CD4-positive, alpha-beta T cell treated with Interleukin-17A for 1 hour (primary cell): Measurements from ENCODE around the gene DGKB.
"Not testable (repeated sequence)": the region's sequence is repeated elsewhere in the genome, so short reads cannot be mapped to it uniquely, and the experiment has no call there.

ENCODE experiments used
- DNase-seq: peaks from one replicate; pipeline ENCODE4 v3.0.0-alpha.2; 2020

The DGKB gene

GRCh38 chr7:14552060-14552459 lies 350.5 kb downstream of the DGKB start:
- no peak for DNase-seq

GRCh38 chr7:14551310-14551709 lies 351.2 kb downstream of the DGKB start:
- no peak for DNase-seq

- no peak for DNase-seq
Observed at GRCh38 chr7:14542624-14543023, 359.9 kb downstream of the DGKB start.

- DNase-seq = no peak
Observed at GRCh38 chr7:14521183-14521582, 381.4 kb downstream of the DGKB start.

GRCh38 chr7:14510268-14510667 lies 392.3 kb downstream of the DGKB start:
- DNase-seq = no peak

GRCh38 chr7:14507617-14508016 lies 394.9 kb downstream of the DGKB start:
- no peak for DNase-seq

- no peak for DNase-seq
Observed at GRCh38 chr7:14505906-14506305, 396.6 kb downstream of the DGKB start.

GRCh38 chr7:14504134-14504533 lies 398.4 kb downstream of the DGKB start:
- DNase-seq = no peak

- DNase-seq = no peak
Observed at GRCh38 chr7:14503623-14504022, 398.9 kb downstream of the DGKB start.

- no peak for DNase-seq
Observed at GRCh38 chr7:14501436-14501835, 401.1 kb downstream of the DGKB start.

GRCh38 chr7:14497390-14497789 lies 405.2 kb downstream of the DGKB start:
- DNase-seq = no peak

- no peak for DNase-seq
Observed at GRCh38 chr7:14495633-14496032, 406.9 kb downstream of the DGKB start.

- no peak for DNase-seq
Observed at GRCh38 chr7:14487701-14488395, 414.7 kb downstream of the DGKB start.

GRCh38 chr7:14483663-14484062 lies 418.9 kb downstream of the DGKB start:
- DNase-seq = no peak

GRCh38 chr7:14480281-14480680 lies 422.3 kb downstream of the DGKB start:
- DNase-seq = no peak

GRCh38 chr7:14478834-14479510 lies 423.6 kb downstream of the DGKB start:
- no peak for DNase-seq

GRCh38 chr7:14461716-14462115 lies 440.8 kb downstream of the DGKB start:
- DNase-seq = not testable (repeated sequence)

GRCh38 chr7:14458846-14459245 lies 443.7 kb downstream of the DGKB start:
- DNase-seq = not testable (repeated sequence)

GRCh38 chr7:14457568-14458453 lies 444.7 kb downstream of the DGKB start:
- peak; percentile 53 for DNase-seq

- DNase-seq = no peak
Observed at GRCh38 chr7:14449291-14449690, 453.3 kb downstream of the DGKB start.

GRCh38 chr7:14446829-14447228 lies 455.7 kb downstream of the DGKB start:
- DNase-seq = peak; percentile 14

GRCh38 chr7:14446219-14446618 lies 456.3 kb downstream of the DGKB start:
- DNase-seq = no peak

GRCh38 chr7:14438366-14438765 lies 464.2 kb downstream of the DGKB start:
- DNase-seq = no peak

GRCh38 chr7:14436878-14437277 lies 465.7 kb downstream of the DGKB start:
- DNase-seq = no peak
